GM12878 (cell line): ENCODE measurements around the gene WNT7A.

ENCODE experiments used
- CREB1 ChIP-seq: IDR thresholded peaks from 2 replicates; pipeline ENCODE4 v1.6.1; 2012; ENCODE audit warnings: low read depth, mild to moderate bottlenecking, inconsistent platforms
- CTCF ChIP-seq, 3 experiments: IDR thresholded peaks in 2 of 3; conservative IDR thresholded peaks in 1 of 3; 2 replicates each; pipeline ENCODE4 v1.5.1; 2011; ENCODE audit warnings: low read depth in 3 of 3, low read length in 3 of 3, mild to moderate bottlenecking in 3 of 3, control low read depth in 2 of 3, moderate library complexity in 2 of 3, inconsistent platforms in 1 of 3, mixed read lengths in 1 of 3; ENCODE audit not compliant: control insufficient read depth in 2 of 3, insufficient read depth in 1 of 3; ENCODE audit errors: extremely low read depth in 1 of 3
- EZH2 ChIP-seq: IDR thresholded peaks from 2 replicates; pipeline ENCODE4 v1.6.1; 2012; ENCODE audit warnings: low read depth, mild to moderate bottlenecking, control low read depth, inconsistent platforms, low read length, borderline replicate concordance; ENCODE audit not compliant: control insufficient read depth
- SMC3 ChIP-seq: IDR thresholded peaks from 2 replicates; pipeline ENCODE4 v1.6.1; 2011; ENCODE audit warnings: low read length, improper control_type of control experiment, borderline replicate concordance

GRCh38 chr3:13792051-13792490, 87.8 kb downstream of the WNT7A start:
- TF ChIP-seq CREB1 (no peak), SMC3 (no peak), EZH2 (no peak), CTCF (IDR thresholded peaks at IDR 0.05 in 2 of 3, conservative IDR thresholded peaks at IDR 0.05 in 1 of 3; ENCODE audit: control insufficient read depth in 2 of 3, extremely low read depth in 1 of 3, insufficient read depth in 1 of 3, low read depth in 3 of 3, low read length in 3 of 3) (no peak)
